HEK293 (cell line): ENCODE results near the gene ZMPSTE24.

Source experiments
- CTCF ChIP-seq: fragments of 450-650 bp; formaldehyde crosslinking; IDR thresholded peaks from 2 replicates; pipeline ENCODE4 v1.5.1; 2016; ENCODE audit warnings: missing biosample characterization, missing genetic modification characterization
- GLI4 ChIP-seq: fragments of 450-650 bp; formaldehyde crosslinking; IDR thresholded peaks from 2 replicates; pipeline ENCODE4 v1.5.1; 2016; ENCODE audit warnings: missing biosample characterization, missing genetic modification characterization
- KLF9 ChIP-seq: fragments of 450-650 bp; formaldehyde crosslinking; IDR thresholded peaks from 2 replicates; pipeline ENCODE4 v1.5.1; 2016; ENCODE audit warnings: missing biosample characterization, missing genetic modification characterization, low read depth
- ZBTB26 ChIP-seq: fragments of 450-650 bp; formaldehyde crosslinking; optimal IDR thresholded peaks from 2 replicates; pipeline ENCODE3; 2016; ENCODE audit warnings: missing biosample characterization, mild to moderate bottlenecking, missing genetic modification characterization

DNA sequence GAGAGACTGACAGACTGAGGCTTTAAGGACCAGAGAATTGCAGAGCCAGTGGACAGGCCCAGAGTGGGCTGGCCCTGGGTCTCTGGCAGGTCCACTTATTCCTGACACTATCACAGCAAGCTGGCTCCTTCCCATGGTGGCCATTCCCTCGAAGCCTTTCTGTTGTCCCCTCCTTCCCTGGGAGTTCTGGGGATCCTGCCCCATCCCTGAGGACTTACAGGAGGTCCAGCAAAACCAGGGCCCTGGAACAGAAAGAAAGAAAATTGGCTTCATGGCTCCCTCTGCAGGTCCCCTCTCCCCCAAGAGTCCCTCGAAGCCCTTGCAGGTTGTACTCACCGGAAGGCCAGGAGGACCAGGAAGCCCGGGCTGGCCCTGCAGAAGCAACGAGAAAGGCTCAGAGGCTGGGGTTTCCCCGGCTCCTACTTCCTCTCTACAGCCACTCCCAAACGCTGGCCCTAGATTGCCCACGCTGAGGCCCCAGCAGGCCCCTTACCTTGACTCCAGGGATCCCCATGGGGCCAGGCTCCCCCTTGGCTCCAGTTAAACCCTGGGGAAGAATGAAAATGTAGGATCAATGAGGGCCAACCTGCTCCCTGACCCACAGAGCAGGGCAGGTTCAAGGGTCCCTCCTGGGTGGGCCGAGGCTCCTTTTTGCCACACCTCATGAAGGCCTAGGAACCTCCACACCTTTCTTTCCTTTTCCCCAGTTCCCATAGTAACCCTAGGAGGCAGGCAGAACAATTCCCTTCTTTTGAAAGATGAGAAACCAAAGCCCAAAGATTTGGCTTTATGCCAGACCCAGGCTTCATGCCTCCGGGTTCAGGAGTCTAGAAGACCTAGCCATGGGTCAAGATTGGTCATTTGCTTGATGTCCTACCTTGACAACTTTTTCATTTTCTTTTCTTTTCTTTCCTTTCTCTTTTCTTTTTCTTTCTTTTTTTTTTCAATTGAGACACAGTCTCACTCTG is 54.5 kb downstream of the ZMPSTE24 start:
- no peak for TF ChIP-seq CTCF (tag by site-specific recombination)
- no peak for TF ChIP-seq ZBTB26 (tag by site-specific recombination)
- TF ChIP-seq GLI4 (tag by site-specific recombination): no peak
- TF ChIP-seq KLF9 (tag by site-specific recombination): no peak
